ENCODE results near the gene EHBP1. TPM values are rescaled to one million over a fixed set of nuclear protein-coding genes. Genes with fewer than 3 reads are reported as not detected.
A peak's percentile ranks its signal among the peaks of the same experiment; 100 is the strongest.
"Not testable (repeated sequence)": the region's sequence is repeated elsewhere in the genome, so short reads cannot be mapped to it uniquely, and the experiment has no call there.

The EHBP1 gene
- total RNA-seq, 1 donor from 2014 or later, result 104 TPM

- no peak for DNase-seq
These were observed 31.5 kb downstream of the EHBP1 start for GRCh38 chr2:62736899-62737559.

DNA sequence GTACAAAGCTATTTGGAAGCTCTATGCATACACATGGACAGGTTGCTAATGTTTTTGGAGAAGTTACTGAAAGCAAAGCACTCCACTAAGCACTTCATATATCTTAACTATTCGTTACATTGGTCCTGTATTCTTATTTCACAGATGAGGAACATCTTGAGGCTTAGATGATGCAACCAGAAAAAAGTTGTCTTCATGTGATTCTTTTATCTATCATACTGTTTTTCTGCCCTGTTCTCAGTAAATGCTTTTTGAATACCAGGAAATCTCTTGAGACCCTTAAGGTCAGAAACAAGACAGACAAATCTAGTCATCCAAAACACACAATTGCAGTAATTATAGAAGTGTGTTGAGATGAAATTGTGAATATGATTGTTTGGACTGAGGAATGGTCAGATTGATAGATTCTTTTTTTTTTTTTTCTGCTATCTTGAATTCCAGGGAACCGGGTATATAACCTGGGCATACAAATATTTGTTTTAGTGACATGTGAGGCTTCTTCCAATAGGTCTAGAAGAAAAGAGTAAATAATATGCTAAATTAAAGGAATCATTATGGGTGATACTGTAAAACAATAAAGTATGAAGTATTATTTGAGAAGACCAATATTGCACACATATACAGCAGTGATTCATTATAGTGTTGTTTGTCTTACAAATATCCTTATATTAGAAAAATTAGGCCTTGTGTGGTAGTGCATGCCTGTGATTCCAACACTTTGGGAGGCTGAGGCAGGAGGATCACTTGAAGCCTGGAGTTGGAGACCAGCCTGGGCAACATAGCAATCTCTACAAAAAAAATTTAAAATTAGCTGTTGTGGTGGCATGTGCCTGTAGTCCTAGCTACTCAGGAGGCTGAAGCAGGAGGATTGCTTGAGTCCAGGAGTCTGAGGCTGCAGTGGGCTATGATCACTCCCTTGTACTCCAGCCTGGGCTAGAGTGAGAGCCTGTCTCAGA lies 33.7 kb downstream of the EHBP1 start:
- no peak for DNase-seq

DNA sequence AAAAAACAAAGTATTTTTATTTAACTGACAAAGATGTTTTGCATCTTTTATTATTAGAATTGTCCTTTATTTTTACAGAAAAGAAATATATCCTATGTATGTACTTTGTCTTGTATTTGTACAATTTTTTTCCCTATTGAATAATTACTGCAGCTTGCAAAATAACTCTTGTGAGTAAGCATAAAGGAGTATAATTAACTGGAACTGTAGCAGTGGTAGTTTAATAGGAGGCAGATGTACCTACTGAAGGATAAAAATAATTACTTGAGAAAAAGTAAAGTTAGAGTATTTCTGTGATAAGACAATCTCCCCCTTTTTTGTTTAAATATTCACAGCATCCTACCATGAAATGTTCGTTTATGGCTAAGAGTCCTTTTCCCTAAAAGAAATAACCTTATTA lies 34.7 kb downstream of the EHBP1 start:
- no peak for DNase-seq

- no peak for DNase-seq
These were observed 35.6 kb downstream of the EHBP1 start for GRCh38 chr2:62741127-62741526.

DNA sequence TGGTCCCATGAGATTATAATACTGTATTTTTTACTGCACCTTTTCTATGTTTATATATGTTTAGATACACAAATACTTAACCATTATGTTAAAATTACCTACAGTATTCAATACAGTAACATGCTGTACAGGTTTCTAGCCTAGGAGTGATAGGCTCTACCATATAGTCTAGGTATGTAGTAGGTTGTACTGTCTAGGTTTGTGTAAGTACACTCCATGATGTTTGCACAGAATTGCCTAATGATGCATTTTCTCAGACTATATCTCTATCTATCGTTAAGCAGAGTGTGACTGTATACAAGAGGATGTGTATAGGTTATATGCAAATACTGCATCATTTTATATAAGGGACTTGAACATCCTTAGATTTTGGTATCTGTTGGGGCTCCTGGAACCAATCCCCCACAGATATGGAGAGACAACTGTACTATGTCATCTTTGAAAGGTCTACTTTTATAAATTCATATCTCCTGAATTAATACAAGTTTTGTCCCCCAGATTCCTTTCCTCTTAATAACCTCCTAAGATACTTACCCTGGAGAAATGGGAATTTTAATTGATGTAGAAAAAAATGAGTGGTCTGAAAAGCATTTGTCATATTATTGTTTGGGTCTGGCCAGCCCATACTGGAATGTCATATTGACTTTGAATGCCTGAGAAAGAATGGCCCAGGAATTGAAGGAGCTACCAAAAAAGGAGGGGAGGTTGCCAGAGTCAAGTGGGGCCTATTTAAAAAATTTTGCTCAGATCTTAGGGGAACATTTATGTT lies 36.6 kb downstream of the EHBP1 start:
- DNase-seq, result no peak

GRCh38 chr2:62743506-62743905 lies 38.0 kb downstream of the EHBP1 start:
- DNase-seq, result no peak

- DNase-seq, result no peak
These were observed 39.1 kb downstream of the EHBP1 start for GRCh38 chr2:62744603-62745002.

DNA sequence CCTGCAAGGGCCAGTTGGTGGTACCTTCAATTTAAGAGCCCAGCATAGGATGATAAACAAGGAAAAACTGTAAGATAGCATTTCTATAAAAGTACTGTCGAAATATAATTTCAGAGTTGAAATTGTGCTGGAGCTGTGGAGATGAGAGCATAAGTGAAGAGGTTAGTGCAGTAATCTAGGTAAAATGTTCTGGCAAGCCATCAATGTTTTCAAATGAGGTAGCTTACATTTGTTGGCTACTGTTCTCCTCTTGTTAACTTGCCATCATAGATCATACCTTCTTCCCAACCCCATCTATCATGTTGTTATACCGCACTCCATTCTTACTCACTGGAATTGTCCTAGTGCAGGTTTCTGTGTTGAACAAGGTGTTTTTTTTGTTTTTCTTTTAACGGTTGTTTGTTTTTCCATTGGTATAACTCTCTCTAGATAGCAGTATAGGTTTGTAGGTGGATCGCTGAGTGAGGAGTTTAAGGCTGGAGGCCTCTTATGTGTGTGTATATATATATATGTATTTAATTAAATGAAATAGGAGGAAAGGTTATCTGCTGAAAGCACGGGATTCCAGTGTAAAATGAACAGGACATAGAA lies 40.5 kb downstream of the EHBP1 start:
- DNase-seq, result no peak

GRCh38 chr2:62747169-62747568 lies 41.7 kb downstream of the EHBP1 start:
- DNase-seq, result no peak

GRCh38 chr2:62747876-62748275 lies 42.4 kb downstream of the EHBP1 start:
- DNase-seq, result no peak

DNA sequence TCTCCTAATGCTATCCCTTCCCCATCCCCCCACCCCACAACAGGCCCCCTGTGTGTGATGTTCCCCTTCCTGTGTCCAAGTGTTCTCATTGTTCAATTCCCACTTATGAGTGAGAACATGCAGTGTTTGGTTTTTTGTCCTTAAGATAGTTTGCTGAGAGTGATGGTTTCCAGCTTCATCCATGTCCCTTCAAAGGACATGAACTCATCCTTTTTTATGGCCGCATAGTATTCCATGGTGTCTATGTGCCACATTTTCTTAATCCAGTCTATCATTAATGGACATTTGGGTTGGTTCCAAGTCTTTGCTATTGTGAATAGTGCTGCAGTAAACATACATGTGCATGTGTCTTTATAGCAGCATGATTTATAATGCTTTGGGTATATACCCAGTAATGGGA lies 43.6 kb downstream of the EHBP1 start:
- DNase-seq, result not testable (repeated sequence)

DNA sequence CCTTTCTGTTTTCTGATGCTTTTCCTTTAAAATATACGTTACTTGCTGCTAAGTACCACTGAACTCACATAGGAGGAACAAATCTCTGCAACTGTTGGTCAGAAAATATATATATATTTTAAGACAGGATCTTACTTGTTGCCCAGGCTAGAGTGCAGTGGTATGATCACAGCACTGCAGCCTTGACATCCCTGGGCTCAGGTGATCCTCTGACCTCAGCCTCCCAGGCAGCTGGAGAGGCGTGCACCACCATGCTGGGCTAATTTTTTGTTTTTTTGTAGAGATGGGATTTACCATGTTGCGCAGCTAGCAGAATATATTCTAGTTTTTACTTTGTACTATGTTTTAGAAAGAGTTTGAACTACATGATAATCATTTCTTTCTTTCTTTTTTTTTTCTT lies 51.5 kb downstream of the EHBP1 start:
- no peak for DNase-seq

DNA sequence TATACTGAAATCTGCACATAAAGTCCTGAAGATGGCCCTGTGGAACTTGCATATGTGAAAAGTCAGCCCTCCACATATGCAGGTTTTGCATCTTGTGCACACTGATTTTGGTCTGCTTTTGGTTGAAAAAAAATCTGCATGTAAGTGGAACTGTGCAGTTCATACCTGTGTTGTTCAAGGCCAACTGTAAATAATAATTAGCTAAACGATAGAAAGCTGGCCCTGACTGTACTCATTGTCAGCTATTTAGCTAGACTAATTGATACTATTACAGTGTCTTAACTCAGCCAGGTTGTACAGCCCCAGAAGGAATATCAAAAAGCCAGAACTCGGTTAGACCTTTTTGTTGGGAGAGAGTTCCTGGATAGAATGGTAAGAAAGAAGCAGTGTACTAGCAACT lies 54.5 kb downstream of the EHBP1 start:
- DNase-seq, result no peak

DNA sequence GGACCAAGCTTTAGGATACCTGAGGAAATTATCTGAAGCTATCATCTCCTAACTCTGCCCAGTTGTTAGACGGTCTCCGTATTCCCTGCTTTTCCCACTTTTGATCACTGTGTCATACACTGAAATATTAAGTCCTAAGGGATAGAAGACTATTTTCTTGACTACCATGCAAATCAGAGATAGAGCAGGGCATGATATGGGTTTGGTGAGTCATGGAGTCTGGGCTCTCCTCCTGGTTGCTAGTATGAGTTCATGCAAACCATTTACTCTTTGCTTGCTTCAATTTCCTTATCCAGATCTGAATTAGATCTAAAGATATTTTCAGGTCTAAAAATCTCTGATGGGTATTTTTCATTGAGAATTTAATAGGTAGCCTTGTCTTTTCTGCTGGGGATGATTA lies 55.0 kb downstream of the EHBP1 start:
- DNase-seq, result no peak

- DNase-seq, result no peak
These were observed 60.3 kb downstream of the EHBP1 start for GRCh38 chr2:62765619-62766376.

DNA sequence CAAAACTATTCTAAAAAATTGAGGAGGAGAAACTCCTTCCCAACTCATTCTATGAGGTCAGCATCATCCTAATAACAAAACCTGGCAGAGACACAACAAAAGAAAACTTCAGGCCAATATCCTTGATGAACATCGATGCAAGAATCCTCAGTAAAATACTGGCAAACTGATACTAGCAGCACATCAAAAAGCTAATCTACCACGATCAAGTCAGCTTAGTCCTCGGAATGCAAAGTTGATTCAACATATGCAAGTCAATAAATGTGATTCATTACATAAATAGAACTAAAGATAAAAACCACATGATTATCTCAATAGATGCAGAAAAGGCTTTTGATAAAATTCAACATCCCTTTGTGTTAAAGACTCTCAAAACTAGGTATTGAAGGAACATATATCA lies 63.1 kb downstream of the EHBP1 start:
- no peak for DNase-seq

- DNase-seq, result no peak
These were observed 65.1 kb downstream of the EHBP1 start for GRCh38 chr2:62770629-62771028.

DNA sequence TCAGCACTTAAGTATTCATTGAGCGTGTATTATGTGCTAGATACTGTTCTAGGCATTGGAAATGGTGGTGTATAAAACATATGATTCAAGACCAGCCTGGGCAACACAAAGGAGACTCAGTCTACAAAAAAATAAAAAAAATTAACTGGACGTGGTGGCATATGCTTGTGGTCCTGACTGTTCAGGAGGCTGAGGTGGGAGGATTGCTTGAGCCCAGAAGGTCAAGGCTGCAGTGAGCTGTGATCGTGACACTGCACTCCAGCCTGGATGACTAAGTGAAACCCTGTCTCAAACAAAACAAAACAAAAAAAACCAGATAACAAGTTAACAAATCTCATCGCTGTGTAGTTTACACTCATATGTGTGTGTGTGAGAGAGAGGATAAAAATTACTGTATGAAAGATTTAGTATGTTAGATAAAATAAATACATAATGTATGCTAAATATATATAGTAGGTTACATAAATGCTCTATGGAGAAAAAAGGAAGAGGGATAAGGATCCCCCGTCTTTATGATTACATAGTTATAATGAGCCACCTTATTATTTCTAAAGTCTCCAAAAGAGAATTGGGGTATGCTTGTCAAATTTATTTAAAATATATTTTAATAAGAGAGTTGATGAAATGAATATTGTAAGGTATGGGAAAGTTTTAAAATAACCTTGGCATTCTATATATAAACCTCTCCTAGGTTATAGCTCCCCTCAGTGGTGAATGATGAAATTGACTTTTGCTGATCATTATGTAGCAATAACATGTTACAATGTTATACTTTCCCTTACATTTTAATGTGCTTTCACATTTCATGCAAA lies 69.2 kb downstream of the EHBP1 start:
- peak; percentile 80 for DNase-seq

GRCh38 chr2:62775367-62775668 lies 69.8 kb downstream of the EHBP1 start:
- DNase-seq, result no peak

GRCh38 chr2:62783679-62784078 lies 78.2 kb downstream of the EHBP1 start:
- no peak for DNase-seq

DNA sequence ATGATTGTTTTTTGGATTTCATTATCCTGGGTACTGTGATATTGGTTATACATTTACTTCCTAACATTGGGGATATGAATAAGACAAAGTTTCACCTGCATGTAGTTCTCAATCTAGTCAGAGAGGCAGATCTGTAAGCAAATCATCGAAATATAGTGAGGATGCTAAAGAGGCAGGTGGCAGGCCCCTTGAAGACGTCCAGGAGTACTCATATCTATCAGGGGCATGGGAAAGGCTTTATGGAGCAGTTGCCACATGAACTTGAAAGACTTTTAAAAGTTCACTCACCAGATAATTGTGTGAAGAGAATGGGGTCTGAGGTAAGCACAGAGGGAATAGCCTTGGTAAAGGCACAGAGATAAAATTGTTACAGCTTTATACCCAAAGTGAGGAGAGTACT lies 78.8 kb downstream of the EHBP1 start:
- no peak for DNase-seq

All from tongue (tissue), 2 donors.